ENCODE measurements around the gene CDK5RAP3. TPM values are rescaled to one million over a fixed set of nuclear protein-coding genes. Genes with fewer than 3 reads are reported as not detected.
A peak's percentile ranks its signal among the peaks of the same experiment; 100 is the strongest.

The CDK5RAP3 gene
- total RNA-seq, 2 donors from 2014 or later = 232 to 255 TPM

- ATAC-seq (replicated peaks in 1 of 2) = no peak
- peaks cover 3 to 5% of the 10 kb centered on the region in 2 donors for H3K36me3 Mint-ChIP-seq (ENCODE audit: insufficient read depth in 2 of 2)
- DNase-seq = peak in 1 of 2 donors; percentile 24
- H3K4me1 Mint-ChIP-seq (ENCODE audit: low read depth) = peaks cover 84% of the 10 kb centered on the region
- H3K27ac Mint-ChIP-seq = peak overlapping the region; percentile 86
- H3K9me3 Mint-ChIP-seq = peaks cover 2 to 4% of the 10 kb centered on the region in 2 donors
- H3K27me3 Mint-ChIP-seq (ENCODE audit: low read depth) = no peaks in the 10 kb centered on the region
- peak overlapping the region; percentile 91 to 95 for H3K4me3 Mint-ChIP-seq
Measured at GRCh38 chr17:47942096-47942510, 28.8 kb upstream of the CDK5RAP3 start.

GRCh38 chr17:47942568-47942967, 28.3 kb upstream of the CDK5RAP3 start:
- DNase-seq (no peak), ATAC-seq (replicated peaks in 1 of 2) (no peak)
- Mint-ChIP-seq H3K4me1 (ENCODE audit: low read depth) (peaks cover 87% of the 10 kb centered on the region), H3K4me3 (peak overlapping the region; percentile 91 to 95), H3K27me3 (ENCODE audit: low read depth) (no peaks in the 10 kb centered on the region), H3K36me3 (ENCODE audit: insufficient read depth in 2 of 2) (peaks cover 3 to 7% of the 10 kb centered on the region in 2 donors), H3K9me3 (peaks cover 2 to 4% of the 10 kb centered on the region in 2 donors), H3K27ac (no peak overlapping the region)

- H3K9me3 Mint-ChIP-seq = peaks cover 2 to 4% of the 10 kb centered on the region in 2 donors
- DNase-seq = no peak
- peaks cover 4 to 7% of the 10 kb centered on the region in 2 donors for H3K36me3 Mint-ChIP-seq (ENCODE audit: insufficient read depth in 2 of 2)
- H3K4me3 Mint-ChIP-seq = peak overlapping the region; percentile 14 to 25
- no peak for ATAC-seq (replicated peaks in 1 of 2)
- H3K27me3 Mint-ChIP-seq (ENCODE audit: low read depth) = no peaks in the 10 kb centered on the region
- peak overlapping the region; percentile 13 for H3K27ac Mint-ChIP-seq
- H3K4me1 Mint-ChIP-seq (ENCODE audit: low read depth) = peaks cover 87% of the 10 kb centered on the region
Measured at GRCh38 chr17:47945080-47945479, 25.8 kb upstream of the CDK5RAP3 start.

GRCh38 chr17:47945529-47946508, 25.1 kb upstream of the CDK5RAP3 start:
- Mint-ChIP-seq H3K36me3 (ENCODE audit: insufficient read depth in 2 of 2) (peaks cover 4 to 7% of the 10 kb centered on the region in 2 donors), H3K4me1 (ENCODE audit: low read depth) (peaks cover 80% of the 10 kb centered on the region), H3K27me3 (ENCODE audit: low read depth) (no peaks in the 10 kb centered on the region), H3K9me3 (peaks cover 2 to 4% of the 10 kb centered on the region in 2 donors), H3K4me3 (peak overlapping the region; percentile 14 to 22), H3K27ac (peak overlapping the region; percentile 13)
- DNase-seq = no peak
- ATAC-seq (replicated peaks in 1 of 2) = no peak

- H3K36me3 Mint-ChIP-seq (ENCODE audit: insufficient read depth in 2 of 2) = peaks cover 2 to 4% of the 10 kb centered on the region in 2 donors
- no peaks in the 10 kb centered on the region for H3K27me3 Mint-ChIP-seq (ENCODE audit: low read depth)
- peak; percentile 2 to 7 for ATAC-seq (replicated peaks in 1 of 2)
- no peaks in the 10 kb centered on the region for H3K9me3 Mint-ChIP-seq
- H3K4me1 Mint-ChIP-seq (ENCODE audit: low read depth) = peaks cover 74% of the 10 kb centered on the region
- DNase-seq = no peak
- peak overlapping the region; percentile 91 for H3K27ac Mint-ChIP-seq
- H3K4me3 Mint-ChIP-seq = no peak overlapping the region
Measured at GRCh38 chr17:47946516-47946915, 24.4 kb upstream of the CDK5RAP3 start.

- Mint-ChIP-seq H3K27ac (peak overlapping the region; percentile 91), H3K9me3 (no peaks in the 10 kb centered on the region), H3K4me1 (ENCODE audit: low read depth) (peaks cover 70% of the 10 kb centered on the region), H3K36me3 (ENCODE audit: insufficient read depth in 2 of 2) (peaks cover 2% of the 10 kb centered on the region in 2 donors), H3K27me3 (ENCODE audit: low read depth) (no peaks in the 10 kb centered on the region), H3K4me3 (no peak overlapping the region)
- DNase-seq = peak; percentile 77 to 83
- ATAC-seq (replicated peaks in 1 of 2) = peak; percentile 88 to 89
Measured at GRCh38 chr17:47946929-47947397, 23.9 kb upstream of the CDK5RAP3 start.

- H3K9me3 Mint-ChIP-seq = no peaks in the 10 kb centered on the region
Measured at GRCh38 chr17:47948706-47949196, 22.2 kb upstream of the CDK5RAP3 start.

GRCh38 chr17:47949197-47949759, 21.6 kb upstream of the CDK5RAP3 start:
- H3K27ac Mint-ChIP-seq = no peak overlapping the region
- peak overlapping the region; percentile 57 to 76 for H3K4me3 Mint-ChIP-seq
- peaks cover 2% of the 10 kb centered on the region in 2 donors for H3K36me3 Mint-ChIP-seq (ENCODE audit: insufficient read depth in 2 of 2)
- no peaks in the 10 kb centered on the region for H3K9me3 Mint-ChIP-seq
- H3K27me3 Mint-ChIP-seq (ENCODE audit: low read depth) = no peaks in the 10 kb centered on the region
- DNase-seq (peak; percentile 90 to 92), ATAC-seq (replicated peaks in 1 of 2) (peak; percentile 76 to 77)
- peaks cover 48% of the 10 kb centered on the region for H3K4me1 Mint-ChIP-seq (ENCODE audit: low read depth)

More at GRCh38 chr17:47948706-47949196, 22.2 kb upstream of the CDK5RAP3 start:
- Mint-ChIP-seq H3K4me3 (no peak overlapping the region), H3K27me3 (ENCODE audit: low read depth) (no peaks in the 10 kb centered on the region), H3K4me1 (ENCODE audit: low read depth) (peaks cover 52% of the 10 kb centered on the region), H3K27ac (no peak overlapping the region), H3K36me3 (ENCODE audit: insufficient read depth in 2 of 2) (peaks cover 2% of the 10 kb centered on the region in 2 donors)
- DNase-seq (no peak), ATAC-seq (replicated peaks in 1 of 2) (peak; percentile 14 to 17)

- no peaks in the 10 kb centered on the region for H3K9me3 Mint-ChIP-seq
- DNase-seq = no peak
- H3K4me1 Mint-ChIP-seq (ENCODE audit: low read depth) = peaks cover 41% of the 10 kb centered on the region
- H3K36me3 Mint-ChIP-seq (ENCODE audit: insufficient read depth in 2 of 2) = peaks cover 2% of the 10 kb centered on the region in 2 donors
- peak overlapping the region; percentile 57 to 76 for H3K4me3 Mint-ChIP-seq
- H3K27ac Mint-ChIP-seq = no peak overlapping the region
- ATAC-seq (replicated peaks in 1 of 2) = no peak
- H3K27me3 Mint-ChIP-seq (ENCODE audit: low read depth) = no peaks in the 10 kb centered on the region
Measured at GRCh38 chr17:47949946-47950345, 21.0 kb upstream of the CDK5RAP3 start.

- Mint-ChIP-seq H3K36me3 (ENCODE audit: insufficient read depth in 2 of 2) (peaks cover 2% of the 10 kb centered on the region in 2 donors), H3K4me3 (no peak overlapping the region), H3K4me1 (ENCODE audit: low read depth) (peaks cover 36% of the 10 kb centered on the region), H3K9me3 (no peaks in the 10 kb centered on the region), H3K27ac (no peak overlapping the region), H3K27me3 (ENCODE audit: low read depth) (no peaks in the 10 kb centered on the region)
- ATAC-seq (replicated peaks in 1 of 2) (no peak), DNase-seq (no peak)
Measured at GRCh38 chr17:47950448-47950847, 20.5 kb upstream of the CDK5RAP3 start.

- no peak for DNase-seq
- H3K4me3 Mint-ChIP-seq = no peak overlapping the region
- peaks cover 0 to 2% of the 10 kb centered on the region in 2 donors for H3K36me3 Mint-ChIP-seq (ENCODE audit: insufficient read depth in 2 of 2)
- H3K4me1 Mint-ChIP-seq (ENCODE audit: low read depth) = peaks cover 17% of the 10 kb centered on the region
- no peaks in the 10 kb centered on the region for H3K9me3 Mint-ChIP-seq
- H3K27me3 Mint-ChIP-seq (ENCODE audit: low read depth) = no peaks in the 10 kb centered on the region
- ATAC-seq (replicated peaks in 1 of 2) = no peak
- H3K27ac Mint-ChIP-seq = no peak overlapping the region
Measured at GRCh38 chr17:47952171-47953021, 18.5 kb upstream of the CDK5RAP3 start.

- no peaks in the 10 kb centered on the region for H3K9me3 Mint-ChIP-seq
- H3K27me3 Mint-ChIP-seq (ENCODE audit: low read depth) = no peaks in the 10 kb centered on the region
- ATAC-seq (replicated peaks in 1 of 2) (no peak), DNase-seq (no peak)
- peaks cover 0 to 2% of the 10 kb centered on the region in 2 donors for H3K36me3 Mint-ChIP-seq (ENCODE audit: insufficient read depth in 2 of 2)
- H3K4me1 Mint-ChIP-seq (ENCODE audit: low read depth) = peaks cover 13% of the 10 kb centered on the region
- no peak overlapping the region for H3K4me3 Mint-ChIP-seq
- no peak overlapping the region for H3K27ac Mint-ChIP-seq
Measured at GRCh38 chr17:47953909-47954308, 17.0 kb upstream of the CDK5RAP3 start.
